ENCODE results near the gene ADAR.

Gene ADAR

GRCh38 chr1:154616659-154617345, 8.8 kb upstream of the ADAR start:
- no peak for DNase-seq

DNA sequence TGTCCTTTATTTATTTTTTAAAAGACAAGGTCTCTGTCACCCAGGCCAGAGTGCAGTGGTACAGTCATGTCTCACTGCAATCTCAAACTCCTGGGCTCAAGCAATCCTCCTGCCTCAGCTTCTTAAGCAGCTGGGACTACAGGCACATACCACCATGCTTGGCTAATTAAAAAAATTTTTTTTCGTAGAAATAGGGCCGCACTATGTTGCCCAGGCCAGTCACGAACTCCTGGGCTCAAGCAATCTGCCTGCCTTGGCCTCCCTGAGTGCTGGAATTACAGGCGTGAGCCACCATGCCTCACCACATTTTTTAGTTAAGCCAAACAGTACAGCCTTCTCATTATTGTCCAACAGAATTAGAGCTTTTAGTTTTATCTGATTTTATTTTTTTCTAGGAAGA, 7.4 kb upstream of the ADAR start:
- no peak for DNase-seq

- no peak for DNase-seq
Observed at GRCh38 chr1:154614901-154615300, 6.9 kb upstream of the ADAR start.

DNA sequence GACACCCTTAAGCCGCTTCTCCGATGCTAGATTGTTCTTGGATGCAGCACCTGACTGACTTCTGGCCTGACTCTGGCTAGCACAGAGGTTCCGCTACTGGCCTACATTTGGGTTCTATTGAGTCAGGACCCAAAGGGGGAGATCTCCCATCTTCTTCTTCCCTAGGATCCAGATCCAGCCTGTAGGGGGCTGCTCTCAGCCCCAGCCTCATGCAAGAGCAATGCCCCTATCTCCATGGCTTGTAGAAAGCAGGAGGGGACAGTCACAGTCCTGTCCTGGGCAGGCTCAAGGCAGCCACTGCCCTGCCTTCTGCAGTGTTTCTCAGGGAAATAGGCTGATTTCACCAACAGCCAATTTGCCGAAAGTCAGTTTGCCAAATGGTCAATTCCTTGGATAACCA, 6.3 kb upstream of the ADAR start:
- DNase-seq = no peak

- DNase-seq = peak; percentile 74
Observed at GRCh38 chr1:154611150-154611862, 3.3 kb upstream of the ADAR start.

GRCh38 chr1:154609398-154610380, 1.7 kb upstream of the ADAR start:
- DNase-seq = no peak

- peak; percentile 63 for DNase-seq
Observed at GRCh38 chr1:154608397-154609270, 648 bp upstream of the ADAR start.

GRCh38 chr1:154607106-154607608, 829 bp downstream of the ADAR start:
- DNase-seq = no peak

- no peak for DNase-seq
Observed at GRCh38 chr1:154605534-154605933, 2.5 kb downstream of the ADAR start.

DNA sequence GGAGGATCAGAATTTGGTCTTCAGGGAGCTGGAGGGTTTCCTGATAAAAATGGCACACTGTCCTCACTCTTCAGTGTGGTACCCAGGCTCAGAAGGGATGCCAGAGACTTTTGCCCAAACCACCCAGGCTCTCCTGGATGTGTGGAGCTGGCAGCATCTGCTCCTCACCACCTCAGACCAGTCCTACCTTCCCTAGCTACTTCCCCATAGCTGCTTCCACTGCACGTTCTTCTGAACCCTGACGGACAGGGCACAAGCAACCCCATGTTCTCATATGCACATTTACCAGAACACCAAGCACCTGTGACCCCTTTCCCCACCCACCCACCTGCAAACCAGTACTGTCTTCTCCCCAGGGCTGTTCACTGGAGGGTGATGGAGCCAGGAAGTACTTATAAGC, 4.7 kb downstream of the ADAR start:
- no peak for DNase-seq

- DNase-seq = no peak
Observed at GRCh38 chr1:154599658-154600057, 8.3 kb downstream of the ADAR start.

DNA sequence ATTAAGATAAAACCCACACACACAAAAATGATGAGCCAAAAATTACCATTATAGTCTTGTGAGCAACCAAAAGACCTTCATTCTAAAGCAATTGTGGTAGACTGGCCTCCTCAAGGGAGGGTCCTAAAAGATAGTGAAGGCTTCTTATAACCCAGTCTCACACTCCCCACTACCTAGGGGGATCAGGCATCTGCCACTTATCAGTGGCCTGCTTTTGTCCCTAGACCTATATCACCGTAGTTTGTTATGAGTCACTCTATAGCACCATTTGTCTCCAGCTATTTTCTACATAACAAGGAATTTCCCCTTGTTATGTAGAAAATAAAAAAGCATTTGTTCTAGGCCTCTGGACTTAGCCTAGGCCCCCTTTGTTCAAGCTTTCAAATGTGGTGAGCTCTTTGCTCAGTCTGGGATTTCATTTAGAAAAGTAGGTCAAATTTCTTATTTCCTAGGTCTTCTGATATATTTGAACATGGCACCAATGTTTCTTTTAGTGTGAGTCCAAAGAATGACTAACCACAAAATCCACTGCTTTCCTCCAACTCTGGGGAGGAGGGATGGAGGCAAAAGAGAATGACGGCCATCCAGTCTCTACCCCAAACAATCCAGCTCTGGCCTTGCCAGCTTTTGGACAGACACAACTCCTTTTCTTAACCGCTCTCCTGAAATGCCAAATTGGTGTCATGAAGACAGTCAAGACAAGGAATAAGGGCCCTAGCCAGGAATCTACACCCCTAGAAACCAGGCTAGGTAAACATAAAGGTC, 8.9 kb downstream of the ADAR start:
- no peak for DNase-seq

- no peak for DNase-seq
Observed at GRCh38 chr1:154595621-154596020, 12.4 kb downstream of the ADAR start.

DNA sequence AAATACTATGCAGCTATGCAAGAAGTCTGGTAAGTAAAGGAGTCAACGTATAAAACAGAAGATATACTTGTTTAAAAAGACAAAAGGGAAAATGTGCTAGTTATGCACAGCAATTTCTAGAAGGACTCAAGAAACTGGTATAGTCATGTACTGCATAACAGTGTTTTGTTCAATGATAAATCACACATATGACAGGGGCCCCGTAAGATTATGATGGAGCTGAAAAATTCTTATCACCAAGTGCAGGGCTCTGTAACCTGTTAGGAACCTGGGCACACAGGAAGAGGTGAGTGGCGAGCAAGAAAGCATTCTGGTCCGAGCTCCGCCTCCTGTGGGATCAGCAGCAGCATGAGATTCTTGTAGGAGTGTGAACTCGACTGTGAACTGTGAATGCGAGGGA, 13.2 kb downstream of the ADAR start:
- DNase-seq = no peak

DNA sequence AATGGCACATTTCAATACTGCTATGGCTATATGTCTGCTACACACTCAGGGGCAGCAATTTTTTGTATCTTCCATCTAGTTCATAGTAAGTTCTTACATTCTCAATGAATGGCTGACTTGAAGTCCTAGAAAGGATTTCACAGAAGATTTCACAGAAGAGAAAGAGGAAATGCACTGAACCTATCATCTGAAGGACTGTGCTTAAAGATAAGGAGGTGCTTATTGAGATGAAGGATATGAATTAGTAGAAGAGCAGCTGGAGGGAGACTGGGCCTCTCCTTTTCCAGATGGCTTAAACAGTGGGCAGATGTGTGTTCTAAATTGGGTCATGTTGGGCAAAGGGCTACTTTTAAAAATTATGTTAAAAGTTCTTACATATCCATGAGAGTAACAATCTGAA, 14.6 kb downstream of the ADAR start:
- no peak for DNase-seq

DNA sequence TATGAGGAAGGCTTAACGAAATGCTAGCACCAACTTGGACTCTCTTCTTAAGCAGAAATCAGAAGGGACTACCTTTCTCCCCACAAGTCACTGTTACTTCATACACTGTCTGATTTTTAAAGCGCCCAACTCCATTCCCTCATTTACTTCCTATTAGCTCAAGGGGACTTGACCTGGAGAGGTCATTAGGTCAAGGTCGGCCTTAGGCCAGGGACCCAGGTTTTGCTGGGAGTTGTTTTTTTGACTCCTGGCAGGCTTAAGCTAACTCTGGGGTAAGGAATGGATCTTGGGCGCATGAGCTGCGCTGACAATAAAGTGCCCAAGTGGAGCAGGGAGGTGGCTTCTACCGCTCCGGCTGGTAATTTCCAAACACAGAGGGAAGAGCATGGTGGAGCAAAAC, 16.8 kb downstream of the ADAR start:
- DNase-seq = no peak

DNA sequence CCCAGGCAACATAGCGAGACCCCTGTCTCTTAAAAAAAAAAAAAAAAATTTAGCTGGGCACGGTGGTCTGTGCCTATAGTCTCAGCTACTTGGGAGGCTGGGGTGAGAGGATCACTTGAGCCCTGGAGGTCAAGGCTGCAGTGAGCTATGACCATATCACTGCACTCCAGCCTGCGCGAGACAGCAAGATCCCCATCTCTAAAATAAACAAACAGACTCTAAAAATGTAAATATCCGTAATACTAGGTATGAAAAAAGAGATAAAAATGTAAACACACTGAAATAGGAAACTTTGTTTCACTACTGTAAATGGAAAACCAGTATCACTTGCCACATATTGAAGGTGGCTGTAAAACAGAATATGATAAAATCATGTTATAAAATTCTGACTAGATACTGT, 17.2 kb downstream of the ADAR start:
- no peak for DNase-seq

DNA sequence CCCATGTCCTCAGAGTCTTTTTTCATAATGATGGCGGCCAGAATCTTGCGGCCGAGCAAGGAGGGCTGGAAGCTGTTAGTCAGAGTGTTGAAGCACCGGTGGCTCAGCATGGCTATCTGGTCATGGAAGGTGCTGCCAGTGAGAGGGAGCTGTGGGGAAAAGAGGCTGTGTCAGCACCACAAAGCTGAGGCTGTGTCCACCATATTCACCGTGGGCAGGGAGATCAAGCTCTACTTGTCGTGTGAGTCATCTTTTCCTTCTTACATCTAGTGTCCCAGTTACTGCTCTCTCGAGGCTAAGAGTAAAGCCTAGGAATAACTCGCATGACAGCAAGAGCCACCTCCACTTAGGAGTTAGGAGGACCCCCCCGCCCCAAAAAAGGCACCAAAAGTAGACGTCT, 18.2 kb downstream of the ADAR start:
- DNase-seq = no peak

GRCh38 chr1:154586641-154587040, 21.3 kb downstream of the ADAR start:
- DNase-seq = no peak

DNA sequence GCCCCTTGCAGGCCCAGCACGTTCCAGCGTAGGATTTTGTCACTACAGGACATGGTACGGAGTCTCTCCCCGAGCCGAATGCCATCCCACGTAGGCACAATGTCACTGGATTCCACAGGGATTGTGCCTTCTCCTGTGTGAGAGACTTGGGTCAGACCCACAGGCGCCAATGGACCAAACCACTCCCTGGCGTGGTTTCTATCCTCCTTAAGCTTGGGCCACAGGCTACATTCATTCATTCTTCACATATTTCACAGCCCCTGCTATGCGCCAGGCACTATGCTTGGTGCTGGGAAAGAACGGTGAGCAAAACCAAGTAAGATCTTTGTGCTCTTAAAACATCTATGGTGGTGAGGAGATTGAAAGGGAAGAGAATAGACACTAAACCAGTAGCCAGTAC, 21.8 kb downstream of the ADAR start:
- no peak for DNase-seq

DNA sequence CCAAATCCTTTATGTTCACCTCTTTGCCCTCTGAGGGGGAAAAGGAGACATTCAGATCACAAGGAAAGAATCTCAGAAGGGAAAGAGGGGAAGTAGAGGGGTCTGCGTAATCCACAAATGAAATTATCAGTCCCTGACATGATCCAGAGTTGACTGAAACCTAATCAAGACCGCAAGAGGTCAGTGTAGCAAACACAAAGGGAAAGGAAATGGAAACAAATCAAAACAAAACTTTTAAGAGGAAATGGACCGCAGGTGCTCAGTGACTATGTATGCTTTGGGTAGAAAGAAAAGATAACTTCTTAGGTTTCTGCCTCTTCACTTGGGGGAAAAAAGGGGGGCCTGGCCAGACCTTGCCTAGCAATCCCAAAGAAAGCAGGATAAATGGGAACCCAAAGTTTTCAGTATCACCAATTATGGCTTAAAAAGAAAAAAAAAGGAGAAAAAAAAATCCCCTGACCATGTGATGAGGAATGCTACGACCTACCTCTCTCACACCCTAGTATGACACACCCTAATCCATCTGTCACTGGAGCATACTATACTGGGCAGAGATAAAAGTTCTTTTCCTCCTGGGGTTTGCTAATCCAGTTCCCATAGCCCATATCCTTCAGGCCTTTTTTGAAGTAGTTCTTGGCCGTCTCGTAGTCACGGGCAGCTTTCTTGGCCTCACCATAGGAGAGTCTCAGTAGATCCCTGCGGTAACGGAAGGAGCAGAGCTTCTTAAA, 23.6 kb downstream of the ADAR start:
- DNase-seq = no peak

Measured in NCI-H2227 treated with DMSO at 0.1 percent for 48 hours (cell line).